ENCODE data around the gene MOSMO.
"Not testable (repeated sequence)": the region's sequence is repeated elsewhere in the genome, so short reads cannot be mapped to it uniquely, and the experiment has no call there.

DNA sequence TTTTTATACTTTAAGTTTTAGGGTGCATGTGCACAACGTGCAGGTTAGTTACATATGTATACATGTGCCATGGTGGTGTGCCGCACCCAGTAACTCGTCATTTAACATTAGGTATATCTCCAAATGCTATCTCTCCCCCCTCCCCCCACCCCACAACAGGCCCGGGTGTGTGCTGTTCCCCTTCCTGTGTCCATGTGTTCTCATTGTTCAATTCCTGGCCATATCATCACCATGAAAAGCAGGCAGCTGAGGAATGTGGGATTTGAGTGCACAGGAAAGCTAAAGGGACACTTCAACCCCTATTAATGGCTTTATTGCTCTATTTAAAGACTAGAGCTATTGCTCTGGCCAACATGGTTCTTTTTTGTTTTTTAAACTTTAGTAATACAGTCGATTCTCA lies 38.0 kb downstream of the MOSMO start:
- TF ChIP-seq, protein P1, sequence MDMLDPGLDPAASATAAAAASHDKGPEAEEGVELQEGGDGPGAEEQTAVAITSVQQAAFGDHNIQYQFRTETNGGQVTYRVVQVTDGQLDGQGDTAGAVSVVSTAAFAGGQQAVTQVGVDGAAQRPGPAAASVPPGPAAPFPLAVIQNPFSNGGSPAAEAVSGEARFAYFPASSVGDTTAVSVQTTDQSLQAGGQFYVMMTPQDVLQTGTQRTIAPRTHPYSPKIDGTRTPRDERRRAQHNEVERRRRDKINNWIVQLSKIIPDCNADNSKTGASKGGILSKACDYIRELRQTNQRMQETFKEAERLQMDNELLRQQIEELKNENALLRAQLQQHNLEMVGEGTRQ (CRISPR knock-in tag; IDR thresholded peaks at IDR 0.05) = not testable (repeated sequence)
- TF ChIP-seq POLR2AphosphoS5 (IDR thresholded peaks at IDR 0.05; ENCODE audit: control insufficient read depth, insufficient read depth, low read depth, low read length); ELF4 (CRISPR knock-in tag; IDR thresholded peaks at IDR 0.05); ZNF707 (CRISPR knock-in tag; conservative IDR thresholded peaks at IDR 0.05); ZKSCAN1 (IDR thresholded peaks at IDR 0.05; ENCODE audit: low read depth, low read length); KAT8 (IDR thresholded peaks at IDR 0.05; ENCODE audit: low read depth); ZNF561 (CRISPR knock-in tag; conservative IDR thresholded peaks at IDR 0.05): not testable (repeated sequence)
- TF ChIP-seq, protein P2, sequence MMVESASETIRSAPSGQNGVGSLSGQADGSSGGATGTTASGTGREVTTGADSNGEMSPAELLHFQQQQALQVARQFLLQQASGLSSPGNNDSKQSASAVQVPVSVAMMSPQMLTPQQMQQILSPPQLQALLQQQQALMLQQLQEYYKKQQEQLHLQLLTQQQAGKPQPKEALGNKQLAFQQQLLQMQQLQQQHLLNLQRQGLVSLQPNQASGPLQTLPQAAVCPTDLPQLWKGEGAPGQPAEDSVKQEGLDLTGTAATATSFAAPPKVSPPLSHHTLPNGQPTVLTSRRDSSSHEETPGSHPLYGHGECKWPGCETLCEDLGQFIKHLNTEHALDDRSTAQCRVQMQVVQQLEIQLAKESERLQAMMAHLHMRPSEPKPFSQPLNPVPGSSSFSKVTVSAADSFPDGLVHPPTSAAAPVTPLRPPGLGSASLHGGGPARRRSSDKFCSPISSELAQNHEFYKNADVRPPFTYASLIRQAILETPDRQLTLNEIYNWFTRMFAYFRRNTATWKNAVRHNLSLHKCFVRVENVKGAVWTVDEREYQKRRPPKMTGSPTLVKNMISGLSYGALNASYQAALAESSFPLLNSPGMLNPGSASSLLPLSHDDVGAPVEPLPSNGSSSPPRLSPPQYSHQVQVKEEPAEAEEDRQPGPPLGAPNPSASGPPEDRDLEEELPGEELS (CRISPR knock-in tag; IDR thresholded peaks at IDR 0.05; ENCODE audit: borderline replicate concordance) = not testable (repeated sequence)
